ENCODE results near the gene SPSB1.
A peak's percentile ranks its signal among the peaks of the same experiment; 100 is the strongest.

Gene SPSB1

GRCh38 chr1:9292361-9293240 lies at the start of gene SPSB1:
SPSB1 (plus strand) TSS chr1:9292894; CDS start chr1:9355892, 62,998 bp downstream.
- peak; percentile 65 for DNase-seq (ENCODE audit: low spot score)

GRCh38 chr1:9243066-9243739 lies 49.5 kb upstream of the SPSB1 start:
- no peak for DNase-seq (ENCODE audit: low spot score)

- DNase-seq (ENCODE audit: low spot score): no peak
Measured at GRCh38 chr1:9244501-9245229, 48.0 kb upstream of the SPSB1 start.

- no peak for DNase-seq (ENCODE audit: low spot score)
Measured at GRCh38 chr1:9245230-9245619, 47.5 kb upstream of the SPSB1 start.

GRCh38 chr1:9245661-9246060 lies 47.0 kb upstream of the SPSB1 start:
- DNase-seq (ENCODE audit: low spot score): no peak

GRCh38 chr1:9246215-9246614 lies 46.5 kb upstream of the SPSB1 start:
- no peak for DNase-seq (ENCODE audit: low spot score)

- DNase-seq (ENCODE audit: low spot score): no peak
Measured at GRCh38 chr1:9246841-9247785, 45.6 kb upstream of the SPSB1 start.

- no peak for DNase-seq (ENCODE audit: low spot score)
Measured at GRCh38 chr1:9247894-9248293, 44.8 kb upstream of the SPSB1 start.

GRCh38 chr1:9248341-9249262 lies 44.1 kb upstream of the SPSB1 start:
- DNase-seq (ENCODE audit: low spot score): no peak

GRCh38 chr1:9249263-9249533 lies 43.5 kb upstream of the SPSB1 start:
- DNase-seq (ENCODE audit: low spot score): no peak

GRCh38 chr1:9249534-9250410 lies 42.9 kb upstream of the SPSB1 start:
- peak; percentile 12 for DNase-seq (ENCODE audit: low spot score)

GRCh38 chr1:9250411-9251381 lies 42.0 kb upstream of the SPSB1 start:
- DNase-seq (ENCODE audit: low spot score): no peak

- DNase-seq (ENCODE audit: low spot score): no peak
Measured at GRCh38 chr1:9251501-9251900, 41.2 kb upstream of the SPSB1 start.

GRCh38 chr1:9253004-9253403 lies 39.7 kb upstream of the SPSB1 start:
- no peak for DNase-seq (ENCODE audit: low spot score)

GRCh38 chr1:9253453-9254105 lies 39.1 kb upstream of the SPSB1 start:
- no peak for DNase-seq (ENCODE audit: low spot score)

- DNase-seq (ENCODE audit: low spot score): no peak
Measured at GRCh38 chr1:9256332-9256731, 36.4 kb upstream of the SPSB1 start.

- DNase-seq (ENCODE audit: low spot score): no peak
Measured at GRCh38 chr1:9257851-9258250, 34.8 kb upstream of the SPSB1 start.

- DNase-seq (ENCODE audit: low spot score): no peak
Measured at GRCh38 chr1:9258629-9259028, 34.1 kb upstream of the SPSB1 start.

Measured in CD4-positive, alpha-beta T cell treated with Interleukin-15 for 4 hours (primary cell).